Smooth muscle cell of the brain vasculature (primary cell): ENCODE results near the gene IL23R.
"Not testable (repeated sequence)": the region's sequence is repeated elsewhere in the genome, so short reads cannot be mapped to it uniquely, and the experiment has no call there.

Experiments used
- DNase-seq: peaks from one replicate; pipeline ENCODE4 v3.0.0-alpha.2; 2012; ENCODE audit warnings: low read depth, low spot score

The IL23R gene, protein sequence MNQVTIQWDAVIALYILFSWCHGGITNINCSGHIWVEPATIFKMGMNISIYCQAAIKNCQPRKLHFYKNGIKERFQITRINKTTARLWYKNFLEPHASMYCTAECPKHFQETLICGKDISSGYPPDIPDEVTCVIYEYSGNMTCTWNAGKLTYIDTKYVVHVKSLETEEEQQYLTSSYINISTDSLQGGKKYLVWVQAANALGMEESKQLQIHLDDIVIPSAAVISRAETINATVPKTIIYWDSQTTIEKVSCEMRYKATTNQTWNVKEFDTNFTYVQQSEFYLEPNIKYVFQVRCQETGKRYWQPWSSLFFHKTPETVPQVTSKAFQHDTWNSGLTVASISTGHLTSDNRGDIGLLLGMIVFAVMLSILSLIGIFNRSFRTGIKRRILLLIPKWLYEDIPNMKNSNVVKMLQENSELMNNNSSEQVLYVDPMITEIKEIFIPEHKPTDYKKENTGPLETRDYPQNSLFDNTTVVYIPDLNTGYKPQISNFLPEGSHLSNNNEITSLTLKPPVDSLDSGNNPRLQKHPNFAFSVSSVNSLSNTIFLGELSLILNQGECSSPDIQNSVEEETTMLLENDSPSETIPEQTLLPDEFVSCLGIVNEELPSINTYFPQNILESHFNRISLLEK

DNA sequence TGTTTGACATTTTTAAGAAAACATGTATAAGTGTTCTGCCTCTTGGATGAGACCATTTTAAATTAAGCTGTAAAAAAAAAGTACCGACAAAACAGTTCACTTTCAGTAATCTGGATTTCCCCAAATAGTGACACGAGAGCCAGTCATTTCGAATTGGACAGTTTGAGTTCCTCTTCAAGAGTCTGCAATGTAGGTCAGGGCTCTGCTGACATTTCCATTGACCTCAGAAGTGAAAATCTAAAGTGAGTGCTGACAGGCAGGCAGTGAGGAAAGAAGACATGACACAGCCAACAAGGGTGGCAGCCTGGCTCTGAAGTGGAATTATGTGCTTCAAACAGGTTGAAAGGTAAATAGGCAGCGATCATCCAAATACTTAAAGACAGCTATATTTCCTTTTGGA, at the start of gene IL23R:
TSS of gene IL23R (plus strand) at position 259 of the 400 bp plus-strand sequence. CDS start 1,667 bp downstream, outside the sequence.
- DNase-seq = no peak

DNA sequence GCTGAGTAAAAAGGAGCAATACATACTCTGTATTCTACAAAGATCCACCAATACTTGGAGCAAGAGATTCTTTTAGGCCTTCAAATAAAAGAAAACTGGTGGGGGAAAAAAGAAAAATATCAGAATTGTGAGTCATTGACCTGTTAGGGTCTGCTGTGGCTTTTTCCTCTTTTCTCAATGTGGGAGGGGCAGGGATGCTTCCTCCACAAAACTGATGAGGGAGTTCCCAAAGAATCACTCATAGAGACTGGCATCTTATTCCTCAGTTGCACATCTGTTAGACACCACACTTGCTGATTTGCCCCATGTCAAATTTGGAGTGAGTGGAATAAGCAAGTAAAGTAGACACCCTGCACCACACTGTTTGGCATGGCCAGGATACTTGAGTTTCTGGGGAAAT, 48.1 kb upstream of the IL23R start:
- DNase-seq = no peak

DNA sequence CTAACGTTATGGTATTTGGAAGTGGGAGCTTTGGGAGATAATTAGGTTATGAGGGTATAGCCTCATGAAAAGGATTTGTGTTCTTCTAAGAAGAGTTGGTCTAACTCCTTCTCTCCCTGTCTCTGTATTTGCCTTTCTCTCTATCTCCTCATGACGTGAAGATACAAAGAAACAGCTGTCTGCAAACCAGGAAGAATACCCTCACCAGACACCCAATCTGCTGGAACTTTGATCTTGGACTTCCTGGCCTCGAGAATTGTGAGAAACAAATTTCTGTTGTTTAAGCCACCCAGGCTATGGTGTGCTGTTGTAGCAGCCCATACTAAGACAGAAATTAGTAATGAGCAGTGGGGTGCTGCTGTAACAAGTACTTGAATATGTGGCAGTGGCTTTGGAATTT, 47.6 kb upstream of the IL23R start:
- DNase-seq = no peak

DNA sequence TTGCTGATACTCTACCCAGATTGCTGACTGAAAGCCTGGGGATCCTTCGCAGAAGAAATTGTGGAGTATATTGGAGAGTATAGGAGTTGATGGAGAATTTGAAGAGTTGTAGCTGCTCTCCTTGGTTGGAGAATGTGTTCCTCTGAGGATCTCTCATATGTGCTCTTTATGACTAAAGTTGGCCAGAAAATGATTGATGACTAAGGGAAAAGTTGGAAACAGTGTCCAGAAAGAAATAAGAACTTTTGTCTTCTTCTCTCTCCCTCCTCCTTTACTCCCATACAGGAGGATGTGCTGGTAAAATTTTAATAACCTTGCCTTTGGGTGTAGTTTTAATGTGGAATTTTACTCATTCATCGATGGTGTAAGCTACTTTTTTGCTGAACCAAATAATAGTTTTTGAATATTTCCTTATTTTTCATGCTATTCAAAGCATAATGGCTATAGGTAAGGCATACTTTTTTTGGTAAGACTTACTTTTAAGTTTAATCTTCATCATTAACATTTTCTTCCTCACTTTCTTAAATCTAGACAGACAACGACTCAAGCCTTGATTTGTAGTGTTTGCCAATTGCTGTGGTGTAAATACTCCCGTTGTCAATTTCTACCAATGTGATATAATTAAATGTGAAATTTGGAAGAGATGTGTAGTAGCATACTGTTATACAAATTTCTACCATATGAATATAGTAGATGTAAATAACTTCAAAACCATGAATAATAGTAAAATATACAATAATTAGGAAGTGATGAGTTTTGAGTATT, 45.2 kb upstream of the IL23R start:
- DNase-seq = no peak

DNA sequence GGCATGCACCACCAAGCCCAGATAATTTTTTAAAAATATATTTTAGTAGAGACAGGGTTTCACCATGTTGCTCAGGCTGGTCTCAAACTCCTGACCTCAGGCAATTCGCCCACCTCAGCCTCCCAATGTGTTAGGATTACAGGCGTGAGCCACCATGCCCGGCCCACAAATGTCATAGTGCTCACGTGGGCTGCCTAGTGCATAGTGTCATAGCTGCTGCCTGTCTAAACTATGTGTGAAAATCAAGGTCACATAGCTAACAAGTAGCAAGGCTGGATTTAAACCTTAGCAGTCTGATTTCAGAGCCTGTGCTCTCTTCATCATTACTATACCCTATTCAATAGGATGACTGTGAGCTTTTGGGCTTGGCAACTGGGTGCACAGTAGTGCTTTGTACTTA, 41.8 kb upstream of the IL23R start:
- no peak for DNase-seq

DNA sequence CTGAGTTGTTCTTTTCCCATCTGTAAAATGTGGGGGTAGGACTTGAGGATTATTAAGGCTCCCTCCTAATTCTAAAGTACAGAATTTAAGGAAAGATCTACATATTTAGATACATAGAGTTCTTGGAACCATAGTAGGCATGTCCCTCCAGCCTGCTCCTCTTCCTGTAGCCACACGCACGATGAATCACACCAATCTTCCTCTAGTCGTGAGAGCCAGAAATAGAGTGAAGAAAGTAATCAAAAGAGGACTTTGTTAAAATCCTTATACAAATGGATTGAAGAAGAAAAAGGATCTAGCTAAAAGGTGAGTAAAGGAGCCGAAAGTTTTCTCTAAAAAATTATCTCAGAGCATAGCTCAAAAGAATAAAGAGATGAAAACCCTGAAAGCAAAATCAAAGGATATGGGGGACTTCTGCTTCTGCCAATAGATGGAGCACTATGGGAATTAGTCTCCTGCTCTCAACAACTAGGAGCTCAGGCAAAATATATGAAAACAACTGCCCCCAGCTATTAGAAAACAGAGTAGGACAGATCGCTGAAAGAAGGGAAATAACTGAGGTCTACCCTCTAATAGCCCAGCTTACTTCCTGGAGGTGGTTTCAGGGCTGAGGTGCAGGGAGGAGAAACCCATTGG, 40.0 kb upstream of the IL23R start:
- no peak for DNase-seq

DNA sequence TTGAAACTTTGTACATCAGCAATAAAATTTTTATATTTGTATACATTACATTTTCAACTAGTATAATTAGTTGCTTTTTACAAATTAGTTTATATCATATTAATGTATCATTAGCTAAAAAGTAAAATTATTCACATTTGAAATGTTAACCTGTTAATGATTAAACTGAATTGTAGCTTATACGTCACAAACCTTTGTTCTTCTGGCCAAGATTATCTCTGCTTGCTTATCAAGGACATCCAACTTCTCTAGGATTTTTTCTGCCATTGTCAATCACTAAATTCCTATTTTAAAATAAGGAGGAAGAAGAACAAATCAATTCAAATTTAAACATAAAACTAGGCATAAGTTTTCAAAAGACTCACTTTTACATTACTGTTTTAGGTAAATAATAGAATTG, 39.3 kb upstream of the IL23R start:
- no peak for DNase-seq

DNA sequence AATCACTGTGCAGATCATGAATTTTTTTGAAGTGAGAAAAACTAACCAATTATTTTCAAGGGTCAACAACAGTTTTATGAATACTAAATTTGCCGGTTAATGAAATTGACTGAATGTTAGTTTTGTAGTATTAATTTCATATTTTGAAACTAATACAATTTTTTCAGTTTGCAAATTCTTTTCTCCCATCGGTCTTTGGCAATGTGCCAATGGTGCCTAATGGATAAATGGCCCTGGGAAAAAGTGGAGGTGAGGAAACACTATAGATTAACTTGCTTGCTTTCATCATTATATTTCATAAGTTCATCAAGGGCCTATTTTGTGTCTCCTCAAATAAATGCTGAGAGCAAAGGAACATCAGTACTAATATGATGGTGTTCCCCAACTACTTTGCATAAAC, 35.6 kb upstream of the IL23R start:
- DNase-seq = no peak

DNA sequence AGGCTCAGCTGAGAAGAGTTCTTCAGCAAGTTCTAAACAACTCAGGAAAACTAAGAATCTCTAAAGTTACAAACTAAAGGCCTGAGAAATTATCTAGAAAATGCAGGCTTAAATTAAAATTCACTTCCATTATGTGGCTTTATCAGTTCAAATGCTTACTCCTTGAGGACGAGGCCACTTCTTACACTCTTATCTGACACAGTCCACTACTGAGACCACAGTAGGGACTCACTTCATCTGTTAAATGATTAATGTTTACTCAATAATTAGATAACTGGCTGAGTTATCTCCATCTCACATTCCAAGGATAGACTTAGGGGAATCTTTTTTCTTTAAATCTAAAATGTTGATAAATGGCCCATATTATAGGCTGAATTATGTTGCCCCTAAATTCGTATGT, 33.1 kb upstream of the IL23R start:
- no peak for DNase-seq

DNA sequence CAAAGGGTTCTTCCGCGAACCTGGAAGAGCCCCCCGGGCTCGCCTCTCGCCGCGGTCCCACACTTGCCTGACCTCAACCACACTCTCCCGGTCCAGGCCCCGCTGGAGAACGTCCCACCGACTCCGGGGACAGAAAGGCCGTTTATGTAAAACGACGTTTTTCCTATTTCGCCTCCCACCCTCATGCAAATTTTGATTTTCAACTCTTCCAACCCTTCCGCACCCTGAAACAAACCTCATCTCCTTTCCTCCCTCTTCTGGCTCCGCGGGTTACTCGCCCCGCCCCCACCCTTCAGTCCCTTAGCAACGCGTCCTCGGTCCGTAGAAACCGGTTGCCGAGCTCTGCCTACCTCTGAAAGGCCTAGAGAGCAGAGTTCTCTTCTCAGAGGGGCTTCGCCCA, 31.6 kb upstream of the IL23R start, which contains the start of gene C1orf141:
TSS of gene C1orf141 (minus strand) at position 276 of the 400 bp plus-strand sequence. CDS start 7,730 bp downstream, outside the sequence.
- no peak for DNase-seq

DNA sequence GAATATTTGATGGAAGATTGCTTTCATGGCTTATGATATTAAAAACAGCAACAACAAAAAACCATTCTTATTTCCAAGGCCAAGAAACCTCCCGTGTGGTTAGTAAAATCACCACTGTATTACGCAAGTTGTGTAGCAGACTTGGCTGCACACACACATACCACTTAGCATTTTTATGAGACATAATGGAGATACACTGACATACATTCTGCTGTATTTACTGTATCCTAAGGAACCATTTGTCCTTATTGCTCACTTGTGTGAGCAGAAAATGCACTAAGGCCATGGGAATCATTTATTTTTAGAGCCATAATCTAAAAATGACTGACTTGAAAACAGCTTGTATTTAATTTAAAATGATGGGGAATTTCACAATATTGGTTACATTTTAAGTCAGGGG, 30.9 kb upstream of the IL23R start:
- DNase-seq = no peak

DNA sequence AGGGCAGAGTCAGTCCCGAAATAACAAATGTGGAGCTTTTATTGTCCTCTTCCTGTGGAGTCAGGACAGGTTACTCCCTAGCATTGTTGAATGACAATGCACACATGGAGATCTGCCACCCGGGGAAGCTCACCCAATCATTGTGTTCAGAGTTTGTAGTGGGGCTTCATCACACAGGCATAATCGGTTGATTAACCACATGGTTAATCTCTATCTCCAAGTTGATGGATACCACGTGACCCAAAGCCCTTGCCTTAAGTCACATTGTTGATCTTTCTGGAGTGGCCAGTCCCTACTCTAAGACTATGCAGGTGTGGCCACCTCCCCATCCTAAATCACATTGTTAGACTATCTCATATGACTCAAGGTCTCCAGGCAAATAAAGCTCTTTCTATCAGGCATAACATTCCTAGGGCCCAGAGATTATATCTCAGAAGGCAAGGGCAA, 28.9 kb upstream of the IL23R start:
- no peak for DNase-seq

DNA sequence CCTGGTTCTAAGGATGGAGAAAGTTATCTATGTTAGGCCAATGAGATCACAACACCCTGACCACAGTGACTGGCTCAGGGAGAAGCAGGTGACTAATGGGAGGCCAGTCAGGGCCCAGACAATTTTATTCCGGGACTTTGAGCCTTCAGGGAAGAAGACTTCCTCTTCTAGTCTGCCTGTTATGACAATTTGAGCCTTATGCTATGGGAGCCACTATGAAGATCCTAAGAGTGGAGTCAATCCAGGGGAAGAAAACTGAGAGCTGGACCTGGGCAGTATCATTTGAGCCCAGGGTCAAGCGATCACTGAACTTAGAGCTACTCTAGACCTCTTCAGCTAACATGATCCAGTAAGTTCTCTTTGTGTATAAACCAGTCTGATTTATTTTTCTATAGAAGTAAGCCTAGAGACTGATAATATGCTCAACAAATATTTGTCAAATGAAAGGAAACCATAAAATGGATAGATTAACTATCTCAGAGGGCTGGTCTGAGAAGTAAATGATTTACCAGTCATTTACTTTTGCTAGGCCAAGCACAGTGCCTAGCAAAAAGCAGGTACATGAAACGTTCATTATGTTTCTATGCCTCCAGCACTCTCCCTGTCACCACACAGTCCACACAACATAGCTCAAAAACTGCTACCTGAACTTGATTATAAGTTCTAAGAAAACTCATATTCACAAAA, 27.3 kb upstream of the IL23R start:
- DNase-seq = no peak

DNA sequence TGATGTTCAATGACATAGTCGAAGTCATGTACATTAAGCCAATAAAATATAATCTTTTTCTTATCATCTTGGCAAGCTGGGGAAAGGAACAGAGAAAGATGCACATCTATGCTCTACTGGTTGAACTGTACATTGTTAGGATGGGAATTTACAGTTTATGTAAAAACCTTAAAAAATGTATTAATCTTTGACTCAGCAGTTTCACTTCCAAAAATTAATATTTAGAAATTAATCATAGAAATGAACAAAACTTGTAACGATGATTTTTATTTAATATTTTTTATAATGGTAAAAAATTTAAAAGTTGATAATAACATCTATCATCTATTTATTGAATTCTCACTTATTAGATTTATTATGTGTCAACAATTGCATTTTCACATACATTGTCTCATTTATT, 25.8 kb upstream of the IL23R start:
- DNase-seq = no peak

DNA sequence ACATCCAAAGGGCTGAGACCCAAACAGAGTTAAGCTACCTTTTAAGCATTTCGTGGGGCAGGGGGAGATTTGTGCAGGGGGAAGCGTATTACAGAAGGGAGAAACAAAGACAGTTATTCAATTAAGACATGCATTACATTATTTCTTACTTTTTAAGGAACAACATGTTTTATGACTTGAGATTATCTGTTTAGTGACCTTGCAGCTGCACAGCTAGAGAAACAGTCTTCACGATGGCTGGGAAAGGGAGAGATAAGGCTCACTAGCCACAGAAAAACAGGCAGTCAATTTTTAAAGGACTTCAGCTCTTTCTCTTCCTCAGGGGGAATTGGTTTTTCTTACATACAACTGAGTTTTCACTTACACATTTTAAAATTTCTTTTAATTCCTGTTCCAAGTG, 24.4 kb upstream of the IL23R start:
- DNase-seq = not testable (repeated sequence)

DNA sequence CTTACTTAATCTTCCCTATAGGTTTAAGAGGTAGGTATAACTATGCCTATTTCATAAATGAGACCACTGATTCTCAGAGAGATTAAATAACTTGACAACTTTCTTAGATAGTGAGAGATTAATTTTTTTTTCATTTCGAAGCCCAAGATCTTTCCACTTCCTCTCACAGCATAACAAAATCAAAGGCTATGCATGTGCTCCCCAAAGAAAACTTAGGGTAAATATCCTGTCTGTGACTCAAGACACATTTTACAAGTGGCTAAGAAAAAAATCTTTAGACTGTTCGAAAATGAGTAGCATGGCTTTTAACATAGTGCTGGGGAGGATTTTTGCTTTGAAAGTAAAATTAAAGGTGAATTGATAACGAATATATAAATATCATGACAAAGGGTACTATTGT, 23.3 kb upstream of the IL23R start:
- DNase-seq = no peak

DNA sequence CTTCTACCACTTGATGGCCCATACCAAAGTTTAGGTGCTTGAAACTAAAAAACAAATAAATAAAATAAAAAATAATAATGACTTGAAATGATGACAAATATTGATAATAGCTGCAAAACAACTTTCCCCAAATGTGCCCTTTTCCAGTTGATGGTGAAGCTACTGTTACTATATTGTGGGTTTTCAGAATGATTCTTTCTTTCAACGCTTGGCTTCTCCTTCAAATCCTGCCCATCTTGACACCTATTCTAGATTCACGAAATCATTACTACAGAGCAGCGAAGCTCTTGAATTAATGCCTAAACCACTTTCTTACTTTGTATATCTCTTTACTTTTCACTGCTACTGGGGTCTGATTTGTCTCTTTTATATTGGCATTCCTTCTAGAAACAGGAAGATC, 22.3 kb upstream of the IL23R start:
- no peak for DNase-seq

DNA sequence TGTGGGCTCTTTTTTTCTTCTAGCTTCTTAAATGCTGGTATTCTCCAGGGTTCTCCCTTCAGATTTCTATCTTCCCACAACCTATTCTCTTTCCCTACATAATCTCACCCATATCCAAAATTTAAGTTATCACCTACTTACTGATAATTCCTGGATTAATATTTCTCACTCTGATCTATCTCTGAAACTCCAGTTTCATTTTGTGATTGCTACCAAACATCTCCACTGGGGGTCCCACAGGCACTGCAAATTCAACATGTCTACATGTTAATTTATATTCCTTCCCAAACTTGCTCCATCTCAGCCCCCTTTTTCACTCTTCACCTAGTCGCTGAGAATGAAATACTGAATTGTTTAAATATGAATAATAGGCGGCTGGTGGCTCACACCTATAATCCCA, 21.6 kb upstream of the IL23R start:
- DNase-seq = no peak

DNA sequence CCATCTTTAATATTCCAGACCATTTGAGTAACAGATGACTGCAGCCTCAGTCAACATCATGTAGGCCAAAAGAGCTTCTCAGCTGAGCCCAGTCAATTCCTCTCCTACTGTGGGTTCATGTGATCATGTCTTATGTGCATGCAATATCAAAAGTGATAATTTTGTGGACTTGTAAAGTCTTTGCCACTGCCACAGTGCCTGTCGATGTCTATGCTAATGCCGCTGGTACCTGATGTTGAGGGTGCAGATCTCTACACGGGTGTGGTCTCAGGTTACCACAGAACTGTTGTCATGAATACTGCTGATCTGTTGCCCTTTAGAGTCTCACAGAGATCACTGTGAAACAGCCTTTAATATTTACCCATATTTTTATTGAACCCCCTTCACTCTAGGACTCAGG, 20.2 kb upstream of the IL23R start:
- DNase-seq = no peak

DNA sequence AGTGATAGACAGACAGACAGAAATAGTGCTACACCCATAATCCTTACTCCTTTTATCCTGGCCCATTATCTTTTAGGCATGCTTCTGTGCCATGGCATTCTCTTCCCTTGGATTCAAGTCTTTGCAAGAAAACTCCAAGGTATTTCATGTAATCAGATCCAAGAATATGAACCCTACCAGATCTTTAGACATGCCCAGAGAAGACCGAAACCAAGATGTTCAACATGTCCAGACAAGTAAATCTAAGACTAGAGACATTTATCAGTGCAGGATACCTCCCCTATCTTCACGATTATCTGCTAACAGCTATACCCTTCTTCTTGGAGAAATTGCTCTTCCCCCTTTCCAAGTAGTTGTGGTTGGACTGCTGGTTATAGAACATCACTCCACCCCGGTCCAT, 19.7 kb upstream of the IL23R start:
- no peak for DNase-seq

DNA sequence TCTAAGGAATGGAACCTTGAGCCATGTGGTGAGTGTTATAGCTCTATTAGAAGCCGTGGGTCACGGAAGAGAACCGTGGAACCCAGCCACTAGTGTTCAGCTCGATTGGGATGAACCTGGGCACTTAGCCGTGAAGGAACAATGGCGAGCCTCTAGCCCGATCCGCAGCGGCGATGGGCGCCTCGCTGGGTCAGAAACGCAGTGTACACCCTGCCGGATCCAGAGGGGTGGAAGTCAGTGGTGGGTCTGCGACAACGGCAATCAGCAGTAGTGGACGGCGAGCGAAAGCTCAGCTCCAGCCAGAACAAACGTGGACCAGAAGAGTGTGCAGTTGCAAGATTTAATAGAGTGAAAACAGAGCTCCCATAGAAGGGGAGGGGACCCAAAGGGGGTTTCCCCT, 18.3 kb upstream of the IL23R start:
- not testable (repeated sequence) for DNase-seq
